ENCODE measurements around the gene LTF.

LTF gene

DNA sequence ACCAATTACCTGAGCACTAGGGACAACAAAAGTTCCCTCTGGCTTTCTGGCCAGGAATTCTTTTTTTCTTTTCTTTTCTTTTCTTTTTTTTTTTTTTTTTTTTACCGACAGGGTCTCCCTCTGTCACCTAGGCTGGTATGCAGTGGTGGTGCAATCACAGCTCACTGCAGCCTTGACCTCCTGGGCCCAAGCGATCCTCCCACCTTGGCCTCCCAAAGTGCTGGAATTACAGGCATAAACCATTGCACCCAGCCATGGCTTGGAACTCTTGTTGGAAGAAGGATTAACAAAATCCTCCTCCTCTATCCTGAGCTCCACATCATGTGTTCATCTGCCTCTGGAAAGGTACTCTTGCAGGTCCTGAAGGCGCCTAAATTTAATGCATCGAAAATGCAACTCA lies 2.9 kb upstream of the LTF start:
- DNase-seq: no peak

DNA sequence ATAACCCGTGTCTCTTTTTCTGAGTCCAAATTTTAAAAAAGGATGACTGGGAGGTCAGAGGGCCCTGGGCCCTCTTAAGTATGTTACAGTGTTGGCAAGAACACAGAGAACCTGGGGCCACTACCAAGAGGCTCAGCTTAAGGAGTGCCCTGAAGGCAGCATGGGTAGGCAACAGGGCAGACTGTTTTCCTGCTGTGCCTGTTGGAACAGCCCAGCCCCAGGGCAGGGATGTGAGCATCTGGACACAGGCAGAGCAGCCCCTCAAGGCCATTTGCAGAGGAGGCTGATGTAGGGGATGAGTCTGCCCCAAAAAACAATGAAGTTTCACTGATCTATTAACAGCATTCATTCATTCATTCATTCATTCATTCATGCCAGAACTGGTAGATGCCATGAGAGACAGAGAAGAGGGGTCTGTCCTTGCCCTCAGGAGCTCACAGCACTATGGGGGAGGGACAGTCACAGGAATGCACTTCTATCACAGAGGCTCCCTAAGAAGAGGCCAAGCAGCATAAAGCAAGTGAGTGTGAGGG lies 2.2 kb upstream of the LTF start:
- no peak for DNase-seq

GRCh38 chr3:46466273-46466672 lies 1.6 kb upstream of the LTF start:
- no peak for DNase-seq

GRCh38 chr3:46465196-46465520 lies 453 bp upstream of the LTF start:
- no peak for DNase-seq

DNA sequence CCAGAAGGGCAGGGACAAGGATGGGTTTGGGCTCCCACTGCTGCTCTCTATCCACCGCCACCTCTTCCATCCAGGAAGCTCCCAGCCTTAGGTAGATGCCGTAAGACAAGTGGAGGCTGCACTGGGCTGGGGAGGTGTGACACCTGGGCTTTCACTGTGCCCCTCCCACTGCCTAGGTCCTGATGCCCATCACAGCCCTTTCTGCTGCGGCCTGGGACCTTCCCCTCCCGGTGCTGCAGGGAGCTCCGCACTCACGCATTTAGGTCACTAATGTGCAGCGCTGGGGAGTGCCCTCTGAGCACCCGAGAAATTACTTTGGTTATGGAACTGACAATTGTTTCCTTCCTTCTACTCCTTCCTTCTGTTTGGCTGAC lies 850 bp downstream of the LTF start:
- DNase-seq: no peak

DNA sequence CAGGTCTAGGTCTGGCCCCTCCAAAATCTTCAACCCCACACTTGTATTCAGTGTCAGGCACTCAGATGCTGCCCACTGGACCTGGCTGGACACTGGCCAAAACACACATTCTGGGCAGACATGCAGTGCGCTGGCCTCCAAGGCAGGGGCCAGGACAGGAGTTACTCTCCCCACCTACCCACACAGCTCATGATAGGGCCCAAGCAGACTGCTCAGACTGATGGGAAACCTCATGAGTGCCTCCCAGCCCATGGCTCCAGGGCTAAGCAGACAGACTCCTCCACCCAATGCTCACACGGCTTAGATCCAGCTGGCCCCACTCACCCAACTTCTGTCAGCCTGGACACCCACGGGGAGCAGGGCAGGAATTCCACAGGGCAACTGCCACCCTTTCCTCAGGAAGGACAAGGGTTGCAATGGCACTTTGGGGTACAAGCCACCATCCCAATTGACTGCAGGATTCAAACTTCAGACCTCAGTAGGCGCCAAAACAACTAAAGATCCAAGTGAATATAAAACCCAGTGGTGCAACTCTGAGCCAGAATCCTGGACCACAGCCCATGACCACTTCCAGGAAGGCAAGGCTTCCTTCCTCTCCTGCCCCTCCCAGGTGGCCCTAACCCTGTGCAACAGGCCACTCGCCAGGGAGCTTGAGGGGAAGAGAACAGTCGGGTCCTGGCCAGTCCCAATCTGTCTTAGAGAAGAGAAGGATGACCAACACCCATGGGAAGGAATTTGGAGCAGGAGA lies 1.4 kb downstream of the LTF start:
- no peak for DNase-seq

DNA sequence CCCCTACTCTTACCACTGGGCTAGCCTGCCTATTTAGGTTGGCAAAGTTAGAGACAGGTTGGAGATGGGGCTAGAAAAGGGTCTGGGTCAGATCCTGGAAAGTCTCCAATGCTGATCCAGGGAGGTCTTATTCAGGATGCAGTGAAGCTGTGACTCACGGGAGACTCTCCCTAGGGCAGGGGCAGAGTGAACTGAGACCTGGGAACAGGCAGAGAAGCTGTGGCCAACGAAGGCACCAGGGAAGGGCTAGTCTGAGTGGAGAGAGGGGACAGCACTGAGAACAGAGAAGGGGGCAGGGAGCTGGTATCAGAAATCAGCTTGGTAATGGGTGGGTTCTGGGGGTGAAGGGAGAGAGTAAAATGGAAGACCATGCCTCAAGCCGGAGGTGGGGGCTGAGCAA lies 2.2 kb downstream of the LTF start:
- DNase-seq: no peak

DNA sequence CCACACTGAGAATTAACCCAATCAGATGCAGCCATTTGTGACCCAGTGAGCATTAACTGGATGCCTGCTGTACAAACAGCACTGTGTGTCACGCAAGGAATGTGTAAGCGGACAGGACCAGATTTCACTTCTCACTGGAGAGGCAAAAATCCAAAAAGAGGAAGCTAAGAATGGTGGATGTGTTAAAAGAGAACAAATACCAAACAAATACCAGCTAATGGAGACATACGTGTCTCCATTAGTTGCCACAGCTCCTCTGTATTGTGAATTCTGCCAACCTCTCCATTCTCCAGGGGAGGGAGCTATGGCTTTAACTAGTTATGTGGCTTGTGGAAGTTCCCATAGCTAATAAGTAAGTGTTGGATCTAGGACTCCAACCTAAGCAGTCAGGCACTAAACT lies 2.6 kb downstream of the LTF start:
- DNase-seq: no peak

DNA sequence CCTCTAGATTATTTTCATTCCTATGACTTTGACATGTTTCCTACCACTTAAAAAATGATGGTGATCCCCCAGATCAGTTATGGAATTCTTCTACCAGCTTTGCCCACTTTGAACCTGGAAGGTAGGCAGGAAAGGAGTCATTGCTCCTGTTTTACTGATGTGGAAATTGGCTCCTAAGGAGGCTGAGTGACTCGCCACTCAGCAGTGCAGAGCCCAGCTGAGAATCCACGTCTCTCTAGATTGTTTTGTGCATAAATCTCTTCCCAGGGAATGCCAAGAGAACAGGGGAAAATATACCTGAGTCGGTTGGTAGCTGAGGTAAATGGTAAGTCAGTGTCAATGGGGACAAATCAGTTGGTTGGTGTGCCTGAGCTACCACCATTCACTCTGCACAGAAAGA lies 4.7 kb downstream of the LTF start:
- DNase-seq: no peak

- DNase-seq: no peak
Observed at GRCh38 chr3:46456118-46456517, 8.6 kb downstream of the LTF start.

- DNase-seq: no peak
Observed at GRCh38 chr3:46455231-46456115, 9.2 kb downstream of the LTF start.

GRCh38 chr3:46454606-46455005 lies 10.1 kb downstream of the LTF start:
- DNase-seq: no peak

DNA sequence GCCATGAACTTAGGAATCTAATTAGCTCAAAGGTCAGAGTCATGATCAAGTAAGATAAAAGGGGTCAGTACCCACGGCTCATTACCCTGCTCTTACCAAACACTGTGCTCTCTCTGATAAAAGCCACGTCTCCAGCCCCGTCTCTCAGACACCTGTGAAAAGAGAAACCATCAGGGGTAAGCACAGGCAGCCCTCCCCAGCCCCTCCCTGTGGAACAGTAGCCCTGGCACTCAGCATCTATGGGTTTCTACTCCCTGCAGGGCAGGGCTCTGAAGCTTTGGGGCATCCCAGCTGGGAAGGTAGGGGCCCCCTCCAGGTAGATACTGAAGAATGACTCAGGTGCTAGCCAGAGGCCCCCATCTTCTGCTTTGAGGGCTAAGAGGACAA lies 10.5 kb downstream of the LTF start:
- DNase-seq: no peak

DNA sequence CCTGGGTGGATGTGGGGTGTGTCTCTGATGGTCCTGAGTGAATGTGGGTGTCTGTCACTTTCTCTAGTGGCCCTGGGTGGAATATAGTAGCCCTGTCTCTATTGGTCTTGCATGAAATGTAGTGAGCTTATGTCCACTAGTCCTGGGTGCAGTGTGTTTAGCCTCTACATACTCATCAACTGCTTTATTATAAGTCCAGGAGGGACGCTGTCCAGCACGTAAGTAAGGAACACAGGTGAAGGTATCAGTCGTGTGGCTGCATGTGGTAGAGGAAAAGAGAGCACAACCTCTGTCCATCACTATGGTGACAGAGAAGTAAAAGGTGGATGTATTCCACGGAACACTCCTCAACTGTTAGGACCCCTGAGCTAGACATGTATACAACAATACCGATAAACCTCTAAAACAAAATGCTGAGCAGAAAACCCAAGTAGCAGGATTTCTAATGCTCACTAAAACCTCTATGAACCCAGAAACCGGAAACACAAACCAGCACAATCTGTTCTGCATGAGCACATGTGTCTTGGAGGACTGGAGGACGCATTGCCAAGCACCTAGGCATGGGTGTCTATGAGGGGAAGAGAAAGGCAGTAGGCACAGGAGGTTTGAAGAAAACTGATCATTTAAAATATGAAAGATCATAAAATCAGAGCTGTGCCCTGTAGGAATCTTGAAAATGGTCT lies 11.0 kb downstream of the LTF start:
- no peak for DNase-seq

GRCh38 chr3:46449755-46450552 lies 14.8 kb downstream of the LTF start:
- DNase-seq: no peak

GRCh38 chr3:46448721-46449120 lies 16.0 kb downstream of the LTF start:
- no peak for DNase-seq

GRCh38 chr3:46447228-46447985 lies 17.3 kb downstream of the LTF start:
- DNase-seq: no peak

GRCh38 chr3:46442576-46443530 lies 21.9 kb downstream of the LTF start:
- peak; percentile 53 for DNase-seq

DNA sequence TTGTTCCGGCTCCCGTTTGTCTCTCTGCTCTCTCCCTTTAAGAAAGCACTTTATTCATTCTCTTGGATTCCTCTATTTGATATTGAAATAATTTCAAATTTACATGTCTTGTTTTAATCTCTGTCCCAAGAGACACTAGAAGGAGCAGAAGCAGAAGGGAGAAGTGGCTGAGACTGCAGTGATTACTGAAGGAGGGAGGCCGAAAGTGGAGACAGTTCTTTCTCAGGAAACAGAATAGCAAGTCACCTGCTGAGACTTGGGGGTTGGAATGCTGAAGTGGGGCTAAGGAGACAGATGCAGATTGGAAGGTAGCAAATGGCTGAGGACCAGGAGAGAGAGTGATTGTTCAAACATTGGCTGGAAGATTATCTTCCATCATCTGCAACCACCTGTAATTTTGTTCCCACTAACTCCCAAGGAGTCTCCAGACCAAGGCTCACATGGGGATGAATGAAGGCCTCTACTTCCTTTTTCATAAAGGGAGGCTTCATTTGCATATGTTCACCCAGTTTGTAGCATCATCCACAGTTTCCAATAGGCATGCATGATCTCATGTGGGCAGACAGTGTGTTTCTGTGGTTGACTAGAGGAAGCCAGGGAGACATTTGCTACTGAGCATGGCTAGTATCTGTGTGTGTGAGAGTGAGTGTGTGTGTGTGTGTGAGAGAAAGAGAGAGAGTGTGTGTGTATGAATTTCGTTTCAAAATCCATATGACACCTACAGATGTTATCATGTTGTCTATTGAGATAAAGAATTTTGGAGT lies 24.0 kb downstream of the LTF start:
- DNase-seq: peak; percentile 48

GRCh38 chr3:46438831-46439230 lies 25.9 kb downstream of the LTF start:
- DNase-seq: no peak
